Gastroesophageal sphincter (tissue), 3 donors: ENCODE data around the gene HSD17B14.

Source experiments
- CTCF ChIP-seq, 4 experiments: fragments of 200-600 bp in 2 of 4; fragments of 450-650 bp in 2 of 4; sonication (generic) in 1 of 4; IDR thresholded peaks; one replicate each; pipeline ENCODE4 v1.5.1; 2017 to 2019; ENCODE audit warnings: antibody characterized with exemption in 4 of 4, mild to moderate bottlenecking in 2 of 4, moderate library complexity in 2 of 4
- POLR2A ChIP-seq, 2 donors: fragments of 450-650 bp; IDR thresholded peaks; one replicate each; pipeline ENCODE4 v1.6.1; 2017; ENCODE audit warnings: antibody characterized with exemption in 2 of 2, mild to moderate bottlenecking in 2 of 2, moderate library complexity in 1 of 2

- TF ChIP-seq CTCF (IDR thresholded peaks at IDR 0.05), result no peak
- no peak for TF ChIP-seq POLR2A (IDR thresholded peaks at IDR 0.05)
Observed at GRCh38 chr19:48807590-48808308, 28.5 kb downstream of the HSD17B14 start.
